Stimulated activated CD4-positive, alpha-beta T cell treated with anti-CD3 and anti-CD28 coated beads, Interleukin-2, amount 100 ng/mL, for 24 hours (primary cell): ENCODE data around the gene POM121L12.

Experiments
- DNase-seq, 2 donors: peaks; one replicate each; pipeline ENCODE4 v3.0.0-alpha.2; 2020

The POM121L12 gene

GRCh38 chr7:53035499-53036412 lies at the start of gene POM121L12:
TSS of gene POM121L12 (plus strand) at chr7:53035633. CDS start at chr7:53035672, 39 bp downstream.
- no peak for DNase-seq

GRCh38 chr7:52992001-52992400 lies 43.4 kb upstream of the POM121L12 start:
- no peak for DNase-seq

GRCh38 chr7:52992479-52993162 lies 42.8 kb upstream of the POM121L12 start:
- DNase-seq, result no peak

GRCh38 chr7:52995676-52996075 lies 39.8 kb upstream of the POM121L12 start:
- DNase-seq, result no peak

GRCh38 chr7:53001221-53001620 lies 34.2 kb upstream of the POM121L12 start:
- no peak for DNase-seq

GRCh38 chr7:53002389-53002788 lies 33.0 kb upstream of the POM121L12 start:
- DNase-seq, result no peak

GRCh38 chr7:53003653-53004445 lies 31.6 kb upstream of the POM121L12 start:
- DNase-seq, result no peak

GRCh38 chr7:53013925-53014324 lies 21.5 kb upstream of the POM121L12 start:
- no peak for DNase-seq

GRCh38 chr7:53015463-53015862 lies 20.0 kb upstream of the POM121L12 start:
- no peak for DNase-seq

- no peak for DNase-seq
Observed at GRCh38 chr7:53022893-53023292, 12.5 kb upstream of the POM121L12 start.

- DNase-seq, result no peak
Observed at GRCh38 chr7:53048638-53049037, 13.2 kb downstream of the POM121L12 start.

- no peak for DNase-seq
Observed at GRCh38 chr7:53050433-53050832, 15.0 kb downstream of the POM121L12 start.

- no peak for DNase-seq
Observed at GRCh38 chr7:53059591-53059990, 24.2 kb downstream of the POM121L12 start.

GRCh38 chr7:53060066-53060465 lies 24.6 kb downstream of the POM121L12 start:
- DNase-seq, result no peak

- DNase-seq, result no peak
Observed at GRCh38 chr7:53062796-53063195, 27.4 kb downstream of the POM121L12 start.

GRCh38 chr7:53068673-53069072 lies 33.2 kb downstream of the POM121L12 start:
- no peak for DNase-seq

GRCh38 chr7:53070883-53071282 lies 35.5 kb downstream of the POM121L12 start:
- DNase-seq, result no peak
